Effector CD4-positive, alpha-beta T cell (primary cell): ENCODE measurements around the gene MAU2.
A peak's percentile ranks its signal among the peaks of the same experiment; 100 is the strongest.

Source experiments
- DNase-seq: peaks from one replicate; pipeline ENCODE4 v3.0.0-alpha.2; 2020

MAU2 gene

DNA sequence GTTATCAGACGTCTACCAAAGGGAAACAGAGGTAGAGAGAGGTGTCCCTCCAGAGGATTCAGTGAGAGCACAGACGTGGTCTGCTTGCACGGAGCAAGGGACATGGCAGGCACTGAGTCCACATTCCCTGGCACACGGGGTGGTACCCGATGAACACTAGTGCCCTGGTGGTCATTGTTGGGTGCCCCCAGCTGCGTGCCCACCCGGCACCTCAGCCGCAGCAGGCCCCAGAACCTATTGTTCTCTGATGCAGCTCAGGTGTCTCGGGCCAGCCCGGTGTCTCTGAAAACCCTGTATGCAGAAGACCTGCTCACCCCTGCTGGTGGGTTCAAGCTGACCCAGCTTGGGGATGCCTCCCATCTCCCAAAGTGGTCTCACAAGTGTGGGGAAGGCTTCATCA, 12.3 kb upstream of the MAU2 start:
- no peak for DNase-seq

DNA sequence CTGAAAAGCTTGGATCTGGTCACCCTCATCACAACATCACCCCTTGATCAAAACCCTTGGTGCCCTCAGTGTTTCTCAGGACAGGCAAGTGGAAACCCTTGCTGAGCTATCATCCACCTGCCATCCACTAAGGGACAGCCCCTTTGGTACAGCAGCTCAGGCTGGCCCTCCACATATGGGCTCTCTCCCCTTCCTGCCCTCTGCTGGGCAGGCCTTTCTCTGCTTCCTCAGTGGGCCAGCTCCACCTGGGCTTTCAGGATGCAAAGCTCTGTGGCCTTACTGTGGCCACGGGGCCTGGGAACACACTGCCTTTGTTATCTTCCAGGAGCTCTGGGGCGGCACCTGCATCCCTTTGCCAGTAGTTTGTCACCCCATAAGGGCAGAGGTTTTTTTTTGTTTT, 5.2 kb upstream of the MAU2 start:
- DNase-seq: no peak

DNA sequence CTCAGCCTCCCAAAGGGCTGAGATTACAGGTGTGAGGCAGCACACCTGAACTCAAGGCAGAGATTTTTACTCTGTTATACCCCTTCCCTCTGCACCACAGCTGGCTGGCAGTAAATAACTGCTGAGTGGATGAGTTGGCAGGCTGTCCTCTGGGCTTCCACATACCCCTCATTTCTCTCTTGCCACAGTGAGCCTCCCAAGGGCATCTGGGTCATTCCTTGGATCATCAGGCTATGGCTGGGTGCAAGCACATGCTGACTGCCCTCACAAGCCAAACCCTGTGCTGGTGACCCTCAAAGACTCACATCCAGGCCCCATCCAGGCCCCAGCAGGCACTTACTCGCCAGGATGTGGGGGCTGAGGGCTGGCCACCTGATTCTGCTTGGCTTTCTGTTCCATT, 4.5 kb upstream of the MAU2 start:
- DNase-seq: no peak

DNA sequence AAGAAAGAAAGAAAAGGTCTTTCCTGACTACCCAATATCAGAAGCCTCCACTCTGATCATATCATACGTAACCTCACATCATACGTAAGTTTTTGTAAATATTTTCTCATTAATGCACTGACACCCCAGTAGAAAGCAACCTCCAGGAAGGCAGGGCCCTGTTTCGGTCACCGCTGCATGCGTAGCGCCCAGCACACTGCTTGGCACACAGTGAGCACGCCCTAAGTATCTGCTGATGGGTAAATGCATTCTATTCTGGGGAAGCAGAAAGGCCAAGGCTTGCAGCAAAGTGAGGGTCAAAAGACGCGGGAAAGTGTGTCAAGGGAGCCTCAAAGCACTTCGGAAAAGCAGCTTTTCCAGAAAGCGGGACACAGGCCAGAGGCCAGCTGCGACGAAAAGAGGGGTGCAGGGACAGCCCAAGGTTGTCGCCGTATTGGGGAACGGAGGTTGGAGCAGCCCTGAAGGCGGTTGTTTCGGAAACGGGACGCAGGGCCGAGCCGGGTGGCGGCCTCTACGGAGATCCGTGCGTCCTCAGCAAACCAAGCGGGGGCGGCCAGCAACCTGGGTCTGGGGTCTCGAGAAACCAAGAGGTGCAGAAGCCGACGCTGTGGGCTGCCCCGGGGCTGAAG, 783 bp upstream of the MAU2 start:
- no peak for DNase-seq

DNA sequence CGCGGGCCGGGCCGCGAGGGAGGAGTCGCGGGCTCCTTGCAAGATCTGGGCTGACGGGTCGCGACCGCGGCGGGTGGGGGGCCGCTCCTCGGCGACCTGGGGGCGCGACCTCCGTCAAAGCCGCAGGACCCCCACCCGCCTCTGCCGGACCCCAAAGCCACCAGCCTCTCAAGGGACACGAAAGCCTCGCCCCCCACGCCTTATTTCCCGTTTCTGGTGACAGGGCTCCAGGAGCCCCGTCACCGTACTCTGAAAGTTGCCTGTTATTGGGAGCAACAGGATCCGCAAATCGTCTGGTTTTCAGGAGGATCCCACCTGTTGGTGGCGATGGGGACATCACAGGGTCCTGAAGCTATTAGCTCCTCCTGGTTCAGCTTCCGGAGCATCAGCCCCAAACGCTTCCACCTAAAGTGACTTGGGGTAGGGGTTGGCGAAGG, 530 bp downstream of the MAU2 start:
- peak; percentile 14 for DNase-seq

DNA sequence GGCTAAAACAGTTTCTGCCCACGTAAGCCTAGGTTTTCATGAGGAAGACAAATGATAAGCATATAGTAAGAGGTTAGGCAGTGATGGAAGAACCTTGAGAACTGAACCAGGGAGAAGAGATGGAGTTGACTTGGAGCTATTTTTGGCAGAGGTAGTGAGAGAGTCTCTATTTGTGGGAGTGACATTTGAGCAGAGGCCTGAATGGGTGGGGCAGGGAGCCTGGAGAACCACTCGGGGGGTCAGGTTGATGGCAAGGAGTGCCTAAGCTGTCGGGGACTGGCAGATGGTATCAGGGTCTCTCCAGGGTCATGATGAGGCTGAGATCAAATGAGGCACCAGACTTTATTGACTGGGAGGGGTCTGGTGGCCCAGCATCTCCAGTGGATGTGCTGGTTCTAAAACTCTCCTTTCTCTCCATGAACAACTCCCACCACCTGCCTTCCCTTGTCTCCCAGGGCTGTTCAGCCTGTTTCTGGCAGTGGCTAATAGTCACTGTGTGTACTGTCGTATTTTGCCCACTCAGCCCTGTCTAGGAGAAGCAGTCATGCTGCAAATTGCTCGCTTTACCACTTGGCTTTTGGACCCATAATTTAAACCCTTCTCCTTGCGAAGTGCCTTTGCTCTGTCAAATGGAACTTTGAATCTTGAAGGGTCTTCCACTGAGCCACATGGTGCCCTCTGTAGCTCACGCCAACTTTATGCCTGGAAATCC, 3.6 kb downstream of the MAU2 start:
- DNase-seq: no peak

DNA sequence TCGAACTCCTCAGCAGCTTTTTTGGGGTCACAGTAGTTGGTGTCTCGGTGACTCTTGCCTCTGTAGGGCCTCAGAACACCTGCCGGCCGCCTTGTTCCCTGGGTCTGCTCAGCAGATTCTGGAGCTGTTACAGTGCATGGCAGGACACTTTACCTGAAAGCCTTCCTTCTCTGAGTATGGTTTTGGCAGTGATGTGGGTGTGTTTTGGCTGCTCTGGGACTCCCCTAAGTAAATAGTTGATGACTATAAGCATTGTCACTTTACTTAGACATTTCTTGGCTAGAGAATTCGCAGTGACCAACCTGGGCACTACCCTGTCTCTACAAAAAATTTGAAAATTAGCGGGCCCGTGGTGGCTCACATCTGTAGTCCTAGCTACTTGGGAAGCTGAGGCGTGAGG, 7.0 kb downstream of the MAU2 start:
- no peak for DNase-seq

DNA sequence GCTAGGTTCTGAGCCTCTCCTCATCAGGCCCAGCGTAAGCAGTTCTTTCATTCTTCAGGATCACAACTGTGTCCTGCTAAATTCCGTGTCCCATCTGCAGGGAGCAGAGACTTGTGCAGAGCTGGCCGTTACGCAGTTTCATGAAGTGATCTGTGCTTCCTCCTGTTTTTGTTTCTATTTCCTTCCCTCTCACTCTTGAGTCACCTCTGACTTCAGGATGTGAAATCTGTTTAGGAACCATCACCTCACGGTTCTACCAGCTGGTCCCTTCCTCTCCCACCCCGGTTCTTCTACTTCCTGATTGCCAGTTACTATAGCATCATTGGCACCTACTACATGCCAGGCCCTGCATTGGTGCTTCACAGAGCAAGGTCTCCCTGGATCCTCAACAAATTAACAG, 8.5 kb downstream of the MAU2 start:
- DNase-seq: no peak

DNA sequence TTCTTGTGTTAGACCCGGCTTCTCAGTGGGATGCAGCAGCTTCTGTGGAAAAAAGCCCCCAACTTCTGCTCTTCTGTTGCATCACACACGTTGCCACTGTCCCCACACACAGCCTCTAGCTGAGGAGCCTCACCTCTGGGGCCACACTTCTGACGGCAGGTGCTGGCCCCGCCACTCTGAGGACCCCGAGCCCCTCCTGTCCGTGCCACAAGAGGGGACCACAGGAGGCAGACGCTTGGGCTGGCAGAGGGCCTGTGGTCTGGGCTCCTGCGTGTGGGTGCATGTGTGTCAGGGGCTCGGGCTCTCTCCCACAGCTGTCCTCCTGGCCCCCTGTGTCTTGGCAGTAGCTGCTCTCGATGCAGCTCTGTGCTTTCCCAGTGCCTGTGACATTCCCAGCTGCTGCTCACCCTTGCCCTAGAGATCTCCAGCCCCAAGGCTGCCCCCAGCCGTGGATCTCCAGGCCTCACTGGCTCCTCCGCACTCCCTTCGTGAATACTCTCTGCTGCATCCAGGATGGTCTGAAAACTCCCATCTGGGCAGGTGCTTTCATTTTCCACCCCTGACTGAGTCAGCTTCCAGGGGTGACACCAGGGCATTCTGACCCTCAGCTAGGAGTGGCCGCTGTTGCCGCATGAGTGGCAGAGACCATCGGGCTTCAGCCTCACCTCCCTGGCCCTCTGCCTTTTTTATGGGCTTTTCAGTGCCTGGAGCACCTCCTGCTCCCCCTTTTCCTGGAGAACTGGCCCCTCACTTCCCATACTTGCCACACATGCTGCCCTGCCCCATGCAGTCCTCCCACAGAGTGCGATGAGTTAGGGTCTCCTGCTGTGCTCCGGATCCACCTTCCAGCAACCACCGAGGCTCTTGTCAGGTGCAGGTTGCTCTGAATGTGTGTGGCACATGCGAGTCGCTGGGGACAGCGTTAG, 13.7 kb downstream of the MAU2 start:
- DNase-seq: no peak

DNA sequence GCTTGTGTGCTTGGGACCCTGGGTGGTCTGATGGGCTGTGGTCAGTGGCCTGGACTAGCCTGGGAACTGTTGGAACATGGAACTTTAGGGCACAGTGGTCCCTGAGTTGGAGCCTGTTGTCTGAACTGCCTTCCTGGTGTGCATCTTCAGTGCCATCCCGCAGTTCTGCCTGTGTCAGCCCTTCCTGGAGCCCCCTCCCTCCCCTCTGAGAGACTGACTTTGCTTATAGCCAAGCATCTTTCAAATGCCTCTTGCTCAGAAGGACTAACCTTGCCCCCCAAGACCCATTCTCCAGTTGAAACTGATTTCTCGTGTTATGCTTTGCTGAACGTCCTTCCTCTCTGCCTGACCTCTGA, 14.3 kb downstream of the MAU2 start:
- DNase-seq: no peak

DNA sequence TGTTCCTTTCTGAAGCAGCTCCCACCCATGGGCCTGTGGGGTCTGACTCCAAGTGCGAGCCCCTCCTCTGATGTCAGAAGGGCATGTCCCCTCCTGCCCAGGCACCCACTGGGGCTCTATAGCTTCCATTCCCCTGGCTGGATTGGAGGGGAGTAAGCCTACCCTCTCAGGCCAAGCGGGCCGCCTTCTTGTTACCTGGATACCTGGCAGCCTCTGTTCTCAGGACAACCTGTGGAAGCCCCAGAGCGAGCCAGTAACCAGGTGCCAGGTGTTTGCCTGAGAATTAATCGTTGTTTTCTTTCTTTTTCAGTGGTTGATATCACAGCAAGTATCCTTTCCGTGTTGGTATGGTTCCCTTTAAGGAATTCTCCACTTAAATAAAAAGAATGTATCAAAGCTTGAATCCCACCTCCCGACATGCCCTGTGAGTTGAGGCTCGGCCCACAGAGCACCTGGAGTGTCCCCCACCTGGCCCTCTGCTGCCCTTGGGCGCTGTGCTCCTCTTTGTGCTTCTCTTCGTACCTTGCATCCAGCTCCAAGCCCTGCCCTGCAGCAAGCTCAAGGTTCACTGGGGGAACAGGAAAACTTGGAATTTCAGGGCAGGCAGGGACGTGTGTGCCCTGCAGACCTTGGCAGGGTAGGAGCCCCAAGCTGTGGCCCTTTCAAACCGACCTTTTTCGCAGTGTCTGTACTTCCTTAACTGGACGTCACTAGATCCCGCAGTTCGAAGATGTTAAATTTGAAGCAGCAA, 15.0 kb downstream of the MAU2 start:
- no peak for DNase-seq

DNA sequence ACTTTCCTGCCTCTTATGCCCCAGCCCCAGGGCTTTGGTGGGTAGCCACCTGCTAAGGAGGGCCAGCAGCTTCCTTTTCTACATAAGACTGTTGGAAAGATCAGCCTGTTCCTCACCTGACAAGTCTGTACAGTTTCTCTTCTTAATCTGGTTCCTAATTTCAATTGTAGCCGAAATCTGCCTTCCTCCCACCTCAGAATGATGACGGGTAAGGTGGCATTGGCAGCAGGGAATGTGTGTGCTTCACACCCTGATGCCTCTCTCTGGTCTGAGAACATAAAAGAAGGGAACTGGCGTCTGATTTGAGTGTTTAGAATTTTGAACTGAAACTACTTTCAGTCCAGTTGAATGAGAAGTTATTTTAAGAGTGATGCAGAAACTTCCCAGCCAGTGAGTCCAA, 16.0 kb downstream of the MAU2 start:
- no peak for DNase-seq

DNA sequence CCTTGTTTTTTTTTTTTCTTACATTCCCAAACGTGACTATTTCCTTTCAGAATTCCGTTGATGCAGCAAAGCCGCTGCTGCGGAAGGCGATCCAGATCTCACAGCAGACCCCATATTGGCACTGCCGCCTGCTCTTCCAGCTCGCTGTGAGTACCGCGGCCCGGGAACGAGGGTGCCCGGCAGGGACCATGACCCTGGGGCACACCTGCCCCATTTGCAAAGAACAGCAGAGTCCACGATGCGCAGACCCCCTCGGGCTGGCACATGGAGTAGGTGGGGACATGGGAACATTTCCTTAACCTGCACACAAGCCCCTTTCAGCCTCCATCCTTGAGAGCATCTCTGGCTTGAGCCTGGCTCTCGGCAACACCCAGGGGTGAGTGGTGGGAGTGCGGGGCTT, 16.5 kb downstream of the MAU2 start:
- DNase-seq: no peak

DNA sequence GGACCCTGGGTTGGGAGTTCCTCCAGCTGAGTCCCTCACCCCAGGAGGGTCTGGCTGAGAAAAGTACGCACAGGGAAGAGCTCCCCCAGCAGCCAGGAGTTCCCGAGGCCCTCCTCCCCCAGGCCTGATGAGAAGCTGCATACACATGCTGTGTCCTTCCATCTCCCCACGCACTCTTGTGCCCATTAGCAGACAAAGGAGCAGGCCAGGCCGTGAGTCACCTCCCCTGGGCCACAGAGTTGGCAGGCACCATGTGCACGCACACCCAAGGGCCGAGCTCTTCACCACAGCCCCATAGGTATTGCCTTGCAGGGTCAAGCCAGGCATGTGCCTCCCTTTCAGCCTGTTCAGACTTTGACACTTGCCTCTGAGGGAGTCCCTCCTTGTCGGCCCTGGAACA, 17.5 kb downstream of the MAU2 start:
- no peak for DNase-seq

DNA sequence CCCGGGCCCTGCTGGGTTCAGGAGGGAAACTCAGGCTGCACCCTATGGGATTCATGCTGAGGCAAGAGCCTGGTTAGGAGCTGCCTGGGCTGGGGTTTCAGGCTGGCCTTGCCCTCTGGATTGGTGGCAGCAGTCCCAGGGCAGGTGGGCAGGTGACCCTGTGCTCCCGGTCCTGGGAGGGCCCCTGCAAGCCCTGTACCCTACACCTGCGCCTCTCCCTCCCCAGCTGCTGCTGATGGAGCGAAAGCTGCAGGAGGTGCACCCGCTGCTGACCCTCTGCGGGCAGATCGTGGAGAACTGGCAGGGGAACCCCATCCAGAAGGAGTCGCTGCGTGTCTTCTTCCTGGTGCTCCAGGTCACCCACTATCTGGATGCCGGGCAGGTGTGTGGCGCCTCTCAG, 20.4 kb downstream of the MAU2 start:
- no peak for DNase-seq

DNA sequence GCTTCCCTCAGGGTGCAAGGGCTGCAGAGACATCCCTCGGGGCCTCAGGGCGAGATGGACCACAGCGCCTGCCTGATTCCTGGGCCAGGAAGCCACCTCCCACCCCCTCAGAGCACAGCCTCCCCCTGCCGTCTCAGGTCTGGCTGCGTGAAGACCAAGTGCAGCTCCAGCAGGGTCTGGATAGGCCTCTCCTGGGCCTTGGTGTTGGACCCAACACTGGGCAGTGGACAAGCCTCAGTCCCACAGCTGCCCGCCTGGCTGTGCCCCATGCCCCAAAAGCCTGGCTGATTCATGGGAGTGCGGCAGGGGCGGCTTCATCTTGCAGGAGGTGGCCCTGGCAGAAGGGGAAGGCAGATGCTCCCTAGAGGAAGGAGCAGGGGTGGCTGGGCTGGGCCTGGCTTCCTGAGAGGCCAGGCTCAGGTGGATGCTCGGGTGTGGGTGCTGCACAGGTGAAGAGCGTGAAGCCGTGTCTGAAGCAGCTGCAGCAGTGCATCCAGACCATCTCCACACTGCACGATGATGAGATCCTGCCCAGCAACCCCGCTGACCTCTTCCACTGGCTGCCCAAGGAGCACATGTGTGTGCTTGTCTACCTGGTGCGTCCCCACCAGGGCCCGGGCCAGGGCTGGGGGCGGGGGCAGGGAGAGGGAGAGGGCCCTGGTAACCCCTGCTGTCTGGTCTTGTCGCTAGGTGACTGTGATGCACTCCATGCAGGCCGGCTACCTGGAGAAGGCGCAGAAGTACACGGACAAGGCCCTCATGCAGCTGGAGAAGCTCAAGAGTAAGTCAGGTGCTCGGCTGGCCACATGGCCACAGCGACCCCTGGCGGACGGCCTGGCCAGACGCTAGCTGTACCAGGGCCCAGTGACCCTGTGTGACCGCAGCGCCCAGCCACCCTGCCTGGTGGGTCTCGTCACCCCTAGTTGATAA, 21.7 kb downstream of the MAU2 start:
- no peak for DNase-seq

DNA sequence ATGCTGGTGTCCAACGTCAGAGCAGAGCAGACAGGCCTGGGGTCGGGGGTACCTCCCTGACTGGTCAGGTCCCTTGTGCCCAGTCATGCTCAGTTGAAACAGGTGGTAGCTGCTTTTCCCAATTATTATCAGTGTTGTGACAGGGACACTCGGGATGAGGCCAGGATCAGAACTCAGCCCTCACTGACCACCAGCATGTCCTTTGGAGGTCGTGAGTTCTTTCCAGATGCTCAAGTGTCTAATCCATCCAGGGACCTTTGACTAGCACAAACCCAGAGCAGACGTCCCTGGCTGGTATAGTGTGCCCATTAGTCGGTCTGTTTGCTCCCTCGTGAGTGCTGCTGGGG, 22.4 kb downstream of the MAU2 start:
- DNase-seq: no peak

DNA sequence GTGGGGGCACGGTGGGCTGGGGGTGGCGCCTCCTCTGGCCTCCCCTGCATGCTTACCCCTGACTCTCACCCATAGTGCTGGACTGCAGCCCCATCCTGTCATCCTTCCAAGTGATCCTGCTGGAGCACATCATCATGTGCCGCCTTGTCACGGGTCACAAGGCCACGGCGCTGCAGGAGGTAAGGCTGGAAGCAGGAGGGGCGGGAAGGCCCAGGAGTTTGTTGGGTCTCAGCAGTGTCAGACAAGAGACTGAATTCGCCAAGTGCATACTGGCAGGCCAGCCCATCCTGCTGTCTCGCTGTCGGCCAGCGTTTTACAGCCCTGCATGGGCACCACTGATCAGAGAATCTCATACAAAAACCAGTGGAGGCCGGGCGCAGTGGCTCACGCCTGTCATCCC, 23.1 kb downstream of the MAU2 start:
- DNase-seq: no peak

DNA sequence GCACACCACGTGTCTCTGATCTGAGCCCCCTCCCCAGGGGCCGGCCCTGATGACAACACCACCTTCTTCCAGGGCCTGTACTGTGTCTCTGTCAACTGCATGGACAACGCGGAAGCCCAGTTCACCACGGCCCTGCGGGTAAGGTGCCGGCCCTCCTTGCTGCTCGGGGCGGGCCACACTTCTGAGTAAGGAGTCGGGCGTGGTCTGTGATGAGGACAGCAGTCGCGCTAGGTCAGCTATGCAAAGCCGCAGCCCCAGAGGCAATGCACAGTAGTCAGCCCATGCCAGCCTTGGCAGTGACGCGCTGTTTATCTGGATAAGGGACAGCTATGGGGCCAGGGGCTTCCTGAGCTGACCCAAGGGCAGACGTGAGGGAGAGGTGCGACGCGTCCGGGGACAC, 24.6 kb downstream of the MAU2 start:
- DNase-seq: no peak

DNA sequence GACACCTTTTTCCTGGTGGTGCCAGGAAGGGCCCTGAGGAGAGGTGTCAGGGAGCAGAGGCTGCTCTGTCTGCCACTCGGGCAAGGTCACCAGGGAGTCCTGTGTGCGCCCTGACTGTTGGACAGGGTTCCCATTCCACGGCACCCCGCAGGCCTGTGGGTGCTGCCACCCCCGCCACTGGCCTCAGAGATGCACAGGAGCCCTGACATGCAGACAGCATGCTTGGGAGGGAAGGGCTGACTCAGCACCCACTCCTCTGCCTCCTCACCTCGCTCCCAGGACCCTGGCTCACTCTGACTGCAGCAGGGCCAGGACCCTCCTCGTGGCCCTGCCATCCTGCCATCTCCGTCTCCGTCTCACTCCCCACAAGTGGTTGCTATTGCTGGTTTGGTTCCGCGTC, 25.3 kb downstream of the MAU2 start:
- DNase-seq: no peak

DNA sequence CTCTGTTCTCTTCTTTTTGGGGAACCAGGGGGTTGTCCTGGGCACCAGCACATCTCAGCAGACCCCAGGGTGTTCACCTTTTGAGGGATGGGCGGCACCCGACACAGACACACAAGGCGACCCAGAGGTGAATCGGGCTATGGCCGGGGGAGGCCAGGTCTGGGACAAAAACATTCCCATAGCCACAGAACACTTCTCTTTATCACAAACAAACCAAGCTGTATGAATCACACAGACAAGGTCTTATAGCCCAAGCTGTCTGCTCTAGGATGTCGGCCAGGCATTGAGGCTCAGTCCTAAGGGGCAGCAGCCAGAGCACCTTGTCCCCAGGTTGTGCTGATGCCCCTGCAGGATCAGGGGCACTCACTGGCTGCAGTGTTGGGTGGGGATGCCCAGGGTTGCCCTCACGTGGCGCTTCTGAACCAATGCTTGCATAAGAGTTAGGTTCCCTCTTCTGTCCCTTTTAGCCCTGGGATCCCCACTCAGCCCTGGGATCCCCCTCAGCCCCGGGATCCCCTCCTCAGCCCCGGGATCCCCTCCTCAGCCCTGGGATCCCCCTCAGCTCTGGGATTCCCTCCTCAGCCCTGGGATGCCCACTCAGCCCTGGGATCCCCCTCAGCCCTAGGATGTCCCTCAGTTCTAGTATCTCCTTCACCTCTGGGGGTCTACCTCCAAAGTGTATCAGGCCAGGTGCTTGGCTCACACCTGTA, 26.9 kb downstream of the MAU2 start:
- no peak for DNase-seq

DNA sequence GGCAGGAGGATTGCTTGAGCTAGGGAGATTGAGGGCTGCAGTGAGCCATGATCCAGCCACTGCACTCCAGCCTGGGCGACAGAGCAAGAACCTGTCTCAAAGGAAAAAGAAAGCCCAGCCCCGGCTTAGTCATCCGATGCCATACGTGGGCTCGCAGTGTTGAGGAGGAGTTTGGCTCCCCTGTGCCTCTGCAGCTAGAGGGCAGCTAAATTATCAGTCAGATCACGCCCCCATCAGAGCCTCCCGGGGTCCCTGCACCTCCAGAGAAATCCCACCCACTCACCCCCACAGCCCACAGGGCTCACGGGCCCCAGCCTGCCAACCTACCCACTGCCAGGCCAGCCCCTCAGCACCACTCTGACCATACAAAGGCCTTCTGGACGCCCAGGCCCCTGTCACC, 27.6 kb downstream of the MAU2 start:
- DNase-seq: no peak
